ENCODE measurements around the gene ZNF883. TPM values are rescaled to one million over a fixed set of nuclear protein-coding genes. Genes with fewer than 3 reads are reported as not detected.

The ZNF883 gene
- total RNA-seq, 1 donor: 4.4 TPM

- no peak overlapping the region for H3K4me3 ChIP-seq (ENCODE audit: low read depth, low read length)
- no peak for DNase-seq (ENCODE audit: low read depth)
- no peak for TF ChIP-seq CTCF (IDR thresholded peaks at IDR 0.05; ENCODE audit: insufficient read depth, low read length)
These were observed 6.3 kb upstream of the ZNF883 start for GRCh38 chr9:113018247-113018646.

GRCh38 chr9:113012492-113012891, 500 bp upstream of the ZNF883 start:
- no peak for TF ChIP-seq CTCF (IDR thresholded peaks at IDR 0.05; ENCODE audit: insufficient read depth, low read length)
- no peak for DNase-seq (ENCODE audit: low read depth)
- no peak overlapping the region for H3K4me3 ChIP-seq (ENCODE audit: low read depth, low read length)

GRCh38 chr9:113005777-113006176, 6.2 kb downstream of the ZNF883 start:
- no peak overlapping the region for H3K4me3 ChIP-seq (ENCODE audit: low read depth, low read length)
- no peak for TF ChIP-seq CTCF (IDR thresholded peaks at IDR 0.05; ENCODE audit: insufficient read depth, low read length)
- DNase-seq (ENCODE audit: low read depth): no peak

GRCh38 chr9:112997236-112997941, 14.6 kb downstream of the ZNF883 start:
- TF ChIP-seq CTCF (IDR thresholded peaks at IDR 0.05; ENCODE audit: insufficient read depth, low read length): no peak
- H3K4me3 ChIP-seq (ENCODE audit: low read depth, low read length): no peak overlapping the region
- DNase-seq (ENCODE audit: low read depth): no peak

GRCh38 chr9:112971415-112971814, 40.6 kb downstream of the ZNF883 start:
- peak; percentile 2 for DNase-seq (ENCODE audit: low read depth)
- H3K4me3 ChIP-seq (ENCODE audit: low read depth, low read length): no peak overlapping the region
- TF ChIP-seq CTCF (IDR thresholded peaks at IDR 0.05; ENCODE audit: insufficient read depth, low read length): peak; percentile 14

DNA sequence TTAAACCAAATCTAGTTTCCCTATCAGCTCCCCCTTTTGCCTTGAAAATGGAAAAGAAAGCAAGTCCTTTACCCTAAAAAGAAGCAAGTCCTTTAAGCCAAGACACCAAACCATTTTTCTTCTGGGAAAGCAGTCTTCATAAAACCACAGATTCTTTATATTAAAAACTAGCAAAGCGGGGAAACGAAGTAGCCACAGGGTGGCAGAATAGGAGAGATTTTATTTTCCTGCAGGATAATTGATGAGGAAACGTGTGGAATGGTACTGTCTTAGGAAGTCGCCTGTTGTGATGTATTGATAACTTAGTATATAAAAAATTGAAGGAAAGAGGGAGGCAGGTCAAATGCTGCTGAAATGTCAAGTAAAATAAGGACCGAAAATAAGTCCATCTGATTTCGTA, 41.1 kb downstream of the ZNF883 start:
- H3K4me3 ChIP-seq (ENCODE audit: low read depth, low read length): no peak overlapping the region
- no peak for DNase-seq (ENCODE audit: low read depth)
- TF ChIP-seq CTCF (IDR thresholded peaks at IDR 0.05; ENCODE audit: insufficient read depth, low read length): peak; percentile 19

DNA sequence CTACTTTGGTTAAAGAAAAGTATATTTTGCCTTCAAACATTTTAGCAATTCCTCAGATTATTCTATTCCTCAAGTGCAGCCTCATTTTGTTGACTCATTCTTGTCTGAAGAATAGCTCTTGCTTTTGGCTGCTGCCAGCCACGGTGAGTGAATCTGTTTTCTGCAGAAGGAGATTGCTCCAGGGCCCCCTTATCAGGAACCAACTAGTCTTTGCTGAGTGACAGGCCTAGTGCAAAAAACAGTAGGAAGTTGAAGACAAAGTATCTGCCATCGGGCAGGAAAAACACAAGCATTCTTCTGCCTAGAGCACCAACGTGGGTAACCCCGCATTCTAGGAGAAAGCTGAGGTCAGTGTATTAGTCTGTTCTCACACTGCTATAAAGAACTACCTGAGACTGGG, 42.3 kb downstream of the ZNF883 start:
- no peak for DNase-seq (ENCODE audit: low read depth)
- TF ChIP-seq CTCF (IDR thresholded peaks at IDR 0.05; ENCODE audit: insufficient read depth, low read length): no peak
- H3K4me3 ChIP-seq (ENCODE audit: low read depth, low read length): no peak overlapping the region
